Glutamatergic neuron (in vitro differentiated cells): ENCODE measurements around the gene DHRS7. TPM values are rescaled to one million over a fixed set of nuclear protein-coding genes. Genes with fewer than 3 reads are reported as not detected.

ENCODE experiments used
- DNase-seq: peaks from one replicate; pipeline ENCODE4 v3.0.0; 2022
- H3K27ac Mint-ChIP-seq: one replicate; pipeline ENCODE4 v1.8.0; 2020; ENCODE audit warnings: mild to moderate bottlenecking, mixed read lengths, inconsistent platforms; ENCODE audit not compliant: unreplicated experiment
- H3K27me3 Mint-ChIP-seq: one replicate; pipeline ENCODE4 v1.8.0; 2020; ENCODE audit warnings: mild to moderate bottlenecking, moderate library complexity, mixed read lengths, inconsistent platforms; ENCODE audit not compliant: unreplicated experiment
- H3K36me3 Mint-ChIP-seq: one replicate; pipeline ENCODE4 v1.8.0; 2020; ENCODE audit warnings: mild to moderate bottlenecking, mixed read lengths, inconsistent platforms; ENCODE audit not compliant: unreplicated experiment
- H3K4me1 Mint-ChIP-seq: one replicate; pipeline ENCODE4 v1.8.0; 2020; ENCODE audit warnings: mild to moderate bottlenecking, low read depth, mixed read lengths, inconsistent platforms; ENCODE audit not compliant: unreplicated experiment
- H3K4me3 Mint-ChIP-seq: one replicate; pipeline ENCODE4 v1.8.0; 2020; ENCODE audit warnings: mild to moderate bottlenecking, mixed read lengths, inconsistent platforms; ENCODE audit not compliant: unreplicated experiment
- H3K9me3 Mint-ChIP-seq: one replicate; pipeline ENCODE4 v1.8.0; 2020; ENCODE audit warnings: mild to moderate bottlenecking, moderate library complexity, mixed read lengths, inconsistent platforms; ENCODE audit not compliant: unreplicated experiment
- total RNA-seq: library from RNA; stranded (reverse); fragmentation: NEBNext Ultra II Directional; extraction: Animal tissue kit (Norgen Biotek cat#: 25700); gene quantifications from one replicate; pipeline ENCODE4 v1.2.1, GENCODE V29; 2021; ENCODE audit not compliant: unreplicated experiment
- TF ChIP-seq, protein P1 (sequence below): fragments of 200-600 bp; sonication (generic); IDR thresholded peaks from one replicate; pipeline ENCODE4 v1.5.0; 2021; ENCODE audit not compliant: partially characterized antibody, unreplicated experiment

Gene DHRS7
- total RNA-seq, 1 donor from 2014 or later, result 74.8 TPM

DNA sequence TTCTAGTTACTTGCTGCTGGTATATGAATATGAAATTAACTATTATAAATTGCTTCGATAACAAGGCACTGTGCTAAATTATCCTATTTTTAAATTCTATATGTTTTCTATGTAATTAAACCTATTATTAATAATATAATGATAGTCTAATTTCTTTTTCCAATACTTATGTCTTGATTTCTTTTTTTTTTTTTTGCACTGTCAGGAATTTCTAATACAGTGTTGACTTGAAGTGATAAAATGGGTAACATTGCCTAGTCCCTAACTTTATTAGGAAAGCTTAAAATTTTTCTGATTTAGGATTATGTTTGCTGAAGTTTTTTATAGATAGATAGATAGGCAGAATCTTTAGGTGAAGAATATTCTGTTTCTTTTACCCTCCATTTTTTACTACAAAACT is 13.6 kb upstream of the DHRS7 start:
- peaks cover 5% of the 10 kb centered on the region for H3K27me3 Mint-ChIP-seq

DNA sequence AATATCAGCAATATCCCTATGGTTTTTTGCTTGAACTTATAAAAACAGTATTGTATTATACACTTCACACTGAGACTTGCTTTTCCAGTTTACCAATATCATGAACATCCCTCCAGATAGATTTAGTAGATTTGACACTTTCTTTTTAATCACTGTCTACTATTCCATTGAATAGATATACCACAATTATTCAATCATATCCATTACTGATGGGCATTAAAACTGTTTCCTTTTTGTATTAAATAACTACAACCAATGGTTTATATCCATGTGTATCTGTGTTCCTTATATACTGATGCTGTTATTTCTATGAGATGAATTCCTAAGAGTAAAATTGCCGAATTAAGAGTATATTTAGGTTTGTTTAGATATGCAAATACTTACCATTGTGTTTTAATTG is 13.0 kb upstream of the DHRS7 start:
- no peak overlapping the region for H3K27ac Mint-ChIP-seq
- peaks cover 5% of the 10 kb centered on the region for H3K27me3 Mint-ChIP-seq
- no peak overlapping the region for H3K4me3 Mint-ChIP-seq
- no peaks in the 10 kb centered on the region for H3K36me3 Mint-ChIP-seq
- TF ChIP-seq, protein P1, sequence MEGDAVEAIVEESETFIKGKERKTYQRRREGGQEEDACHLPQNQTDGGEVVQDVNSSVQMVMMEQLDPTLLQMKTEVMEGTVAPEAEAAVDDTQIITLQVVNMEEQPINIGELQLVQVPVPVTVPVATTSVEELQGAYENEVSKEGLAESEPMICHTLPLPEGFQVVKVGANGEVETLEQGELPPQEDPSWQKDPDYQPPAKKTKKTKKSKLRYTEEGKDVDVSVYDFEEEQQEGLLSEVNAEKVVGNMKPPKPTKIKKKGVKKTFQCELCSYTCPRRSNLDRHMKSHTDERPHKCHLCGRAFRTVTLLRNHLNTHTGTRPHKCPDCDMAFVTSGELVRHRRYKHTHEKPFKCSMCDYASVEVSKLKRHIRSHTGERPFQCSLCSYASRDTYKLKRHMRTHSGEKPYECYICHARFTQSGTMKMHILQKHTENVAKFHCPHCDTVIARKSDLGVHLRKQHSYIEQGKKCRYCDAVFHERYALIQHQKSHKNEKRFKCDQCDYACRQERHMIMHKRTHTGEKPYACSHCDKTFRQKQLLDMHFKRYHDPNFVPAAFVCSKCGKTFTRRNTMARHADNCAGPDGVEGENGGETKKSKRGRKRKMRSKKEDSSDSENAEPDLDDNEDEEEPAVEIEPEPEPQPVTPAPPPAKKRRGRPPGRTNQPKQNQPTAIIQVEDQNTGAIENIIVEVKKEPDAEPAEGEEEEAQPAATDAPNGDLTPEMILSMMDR, result no peak
- no peak for DNase-seq
- H3K4me1 Mint-ChIP-seq, result no peaks in the 10 kb centered on the region
- H3K9me3 Mint-ChIP-seq, result no peaks in the 10 kb centered on the region

More for the DNA sequence above, 13.6 kb upstream of the DHRS7 start:
- H3K36me3 Mint-ChIP-seq, result no peaks in the 10 kb centered on the region
- H3K9me3 Mint-ChIP-seq, result no peaks in the 10 kb centered on the region
- no peaks in the 10 kb centered on the region for H3K4me1 Mint-ChIP-seq
- no peak for DNase-seq
- TF ChIP-seq, protein P1, result no peak
- H3K27ac Mint-ChIP-seq, result no peak overlapping the region
- no peak overlapping the region for H3K4me3 Mint-ChIP-seq

DNA sequence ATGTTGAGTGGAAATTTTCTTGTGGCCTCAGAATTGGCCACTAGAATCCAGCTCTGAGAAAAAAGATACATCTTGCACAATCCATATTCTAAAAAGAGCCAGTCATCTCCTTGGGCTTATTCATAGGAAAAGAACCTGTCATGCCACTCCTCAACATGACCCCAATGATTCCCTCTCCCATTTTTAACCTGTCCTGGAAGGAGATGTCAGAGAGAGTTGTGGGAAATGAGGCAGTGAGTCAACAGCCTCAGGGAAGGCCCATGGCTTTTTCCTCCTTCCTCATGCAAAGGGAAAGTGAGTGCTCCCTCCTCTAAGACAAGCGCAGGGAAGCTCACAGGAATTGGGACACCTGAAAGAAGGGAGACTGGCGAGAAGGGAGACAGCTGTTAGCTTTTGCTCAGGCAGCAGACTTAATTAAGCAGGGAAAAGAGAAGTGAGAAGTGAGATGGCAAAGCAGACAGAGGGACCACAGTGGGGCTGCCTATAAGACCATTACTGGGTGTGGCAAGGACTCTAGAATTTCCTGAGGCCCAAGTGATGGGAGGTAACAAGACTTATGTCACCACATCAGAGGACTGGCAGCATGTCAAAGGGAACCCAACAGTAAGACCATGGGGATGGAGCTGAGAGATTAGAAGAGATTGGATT is 10.2 kb upstream of the DHRS7 start:
- Mint-ChIP-seq H3K4me1 (no peaks in the 10 kb centered on the region), H3K4me3 (no peak overlapping the region), H3K36me3 (no peaks in the 10 kb centered on the region), H3K27ac (no peak overlapping the region), H3K9me3 (no peaks in the 10 kb centered on the region), H3K27me3 (peaks cover 5% of the 10 kb centered on the region)
- DNase-seq, result no peak
- TF ChIP-seq, protein P1, result no peak

DNA sequence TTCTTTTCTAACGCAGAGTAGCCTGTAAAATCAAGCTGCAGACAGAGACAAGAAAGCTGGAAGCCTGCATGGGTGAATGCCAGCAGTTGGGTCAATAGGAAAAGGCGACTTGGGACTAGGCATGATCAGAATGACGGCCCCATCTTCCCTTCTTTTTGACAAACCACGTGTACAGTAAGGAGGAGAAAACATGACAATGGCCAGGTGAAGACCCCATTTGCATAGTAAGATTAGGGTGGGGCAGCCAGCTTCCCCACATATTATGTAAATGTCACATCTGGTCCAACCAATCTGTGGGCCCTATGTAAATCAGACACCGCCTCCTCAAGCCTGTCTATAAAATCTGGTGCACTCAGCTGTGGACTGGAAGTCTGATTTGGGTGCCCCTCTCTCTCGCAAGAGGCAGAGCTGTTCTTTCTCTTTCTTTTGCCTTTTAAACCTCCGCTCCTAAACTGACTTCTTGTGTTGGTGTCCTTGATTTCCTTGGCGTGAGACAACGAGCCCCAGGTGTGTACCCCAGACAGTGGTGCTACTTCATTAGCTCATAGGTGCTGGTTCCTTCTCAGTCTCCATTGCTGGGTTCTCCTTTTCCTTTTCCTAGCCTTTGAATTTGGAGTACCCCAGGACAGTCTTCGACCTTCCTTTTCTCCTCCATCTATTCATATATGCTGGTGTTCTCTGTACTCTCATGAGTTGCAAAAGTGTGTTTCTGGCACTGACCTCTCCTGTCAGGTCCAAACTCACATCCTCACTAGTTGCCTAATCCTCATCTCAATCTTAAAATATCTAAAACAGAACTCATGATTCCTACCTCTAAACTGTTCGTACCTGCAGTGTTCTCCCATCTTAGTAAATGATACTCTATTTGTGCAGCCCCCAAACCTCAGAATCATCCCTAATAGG is 9.4 kb upstream of the DHRS7 start:
- peaks cover 5% of the 10 kb centered on the region for H3K27me3 Mint-ChIP-seq
- H3K4me3 Mint-ChIP-seq, result no peak overlapping the region
- no peak overlapping the region for H3K27ac Mint-ChIP-seq
- DNase-seq, result no peak
- H3K9me3 Mint-ChIP-seq, result no peaks in the 10 kb centered on the region
- no peaks in the 10 kb centered on the region for H3K36me3 Mint-ChIP-seq
- TF ChIP-seq, protein P1, result no peak
- no peaks in the 10 kb centered on the region for H3K4me1 Mint-ChIP-seq

DNA sequence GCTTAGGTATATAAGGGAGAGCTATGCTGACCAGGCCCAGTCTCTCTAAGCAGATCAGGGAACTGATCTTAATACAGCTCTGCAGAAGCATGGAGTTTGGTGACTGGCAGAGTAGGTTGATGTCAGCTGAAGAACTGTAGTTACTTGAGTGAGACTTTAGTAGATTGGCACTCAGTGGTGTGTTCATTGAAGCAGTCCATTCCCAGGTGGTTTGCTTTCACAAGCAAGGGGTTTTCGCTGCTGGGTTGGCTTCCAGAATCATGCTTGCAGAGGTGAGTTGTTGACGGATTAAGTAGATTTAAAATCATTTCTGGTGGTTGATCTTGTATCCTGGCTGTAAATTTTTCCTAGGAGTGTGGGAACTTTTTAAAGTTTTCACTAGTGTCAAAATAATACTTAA is 6.5 kb upstream of the DHRS7 start:
- Mint-ChIP-seq H3K4me3 (no peak overlapping the region), H3K36me3 (no peaks in the 10 kb centered on the region), H3K9me3 (no peaks in the 10 kb centered on the region), H3K27me3 (peaks cover 2% of the 10 kb centered on the region), H3K27ac (no peak overlapping the region), H3K4me1 (no peaks in the 10 kb centered on the region)
- TF ChIP-seq, protein P1, result no peak
- no peak for DNase-seq
